ENCODE data around the gene IL17RD.

The IL17RD gene

DNA sequence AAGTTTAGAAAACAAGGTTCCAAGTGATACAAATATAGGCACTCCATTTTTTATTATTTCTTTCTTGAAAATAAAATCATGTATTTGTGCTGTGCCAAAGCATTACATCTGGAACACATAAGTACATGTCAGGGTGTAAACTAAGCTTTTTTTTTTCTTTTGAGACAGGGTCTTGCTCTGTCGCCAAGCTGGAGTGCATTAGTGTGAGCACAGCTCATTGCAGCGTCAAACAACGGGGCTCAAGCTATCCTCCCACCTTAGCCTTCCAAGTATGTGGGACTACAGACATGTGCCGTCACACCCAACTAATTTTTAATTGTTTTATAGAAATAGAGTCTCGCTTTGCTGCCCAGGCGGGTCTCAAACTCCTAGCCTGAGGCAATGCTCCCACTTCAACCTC is 95.7 kb downstream of the IL17RD start:
- no peak for DNase-seq (ENCODE audit: low spot score)
- TF ChIP-seq, protein P1, sequence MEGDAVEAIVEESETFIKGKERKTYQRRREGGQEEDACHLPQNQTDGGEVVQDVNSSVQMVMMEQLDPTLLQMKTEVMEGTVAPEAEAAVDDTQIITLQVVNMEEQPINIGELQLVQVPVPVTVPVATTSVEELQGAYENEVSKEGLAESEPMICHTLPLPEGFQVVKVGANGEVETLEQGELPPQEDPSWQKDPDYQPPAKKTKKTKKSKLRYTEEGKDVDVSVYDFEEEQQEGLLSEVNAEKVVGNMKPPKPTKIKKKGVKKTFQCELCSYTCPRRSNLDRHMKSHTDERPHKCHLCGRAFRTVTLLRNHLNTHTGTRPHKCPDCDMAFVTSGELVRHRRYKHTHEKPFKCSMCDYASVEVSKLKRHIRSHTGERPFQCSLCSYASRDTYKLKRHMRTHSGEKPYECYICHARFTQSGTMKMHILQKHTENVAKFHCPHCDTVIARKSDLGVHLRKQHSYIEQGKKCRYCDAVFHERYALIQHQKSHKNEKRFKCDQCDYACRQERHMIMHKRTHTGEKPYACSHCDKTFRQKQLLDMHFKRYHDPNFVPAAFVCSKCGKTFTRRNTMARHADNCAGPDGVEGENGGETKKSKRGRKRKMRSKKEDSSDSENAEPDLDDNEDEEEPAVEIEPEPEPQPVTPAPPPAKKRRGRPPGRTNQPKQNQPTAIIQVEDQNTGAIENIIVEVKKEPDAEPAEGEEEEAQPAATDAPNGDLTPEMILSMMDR (IDR thresholded peaks at IDR 0.05; ENCODE audit: borderline replicate concordance, control extremely low read depth, extremely low read depth, insufficient read depth, missing control alignments): no peak
- in situ Hi-C loops (cut with MboI; ENCODE audit: low sequenced_read_pairs, unreplicated experiment): no loop called here

DNA sequence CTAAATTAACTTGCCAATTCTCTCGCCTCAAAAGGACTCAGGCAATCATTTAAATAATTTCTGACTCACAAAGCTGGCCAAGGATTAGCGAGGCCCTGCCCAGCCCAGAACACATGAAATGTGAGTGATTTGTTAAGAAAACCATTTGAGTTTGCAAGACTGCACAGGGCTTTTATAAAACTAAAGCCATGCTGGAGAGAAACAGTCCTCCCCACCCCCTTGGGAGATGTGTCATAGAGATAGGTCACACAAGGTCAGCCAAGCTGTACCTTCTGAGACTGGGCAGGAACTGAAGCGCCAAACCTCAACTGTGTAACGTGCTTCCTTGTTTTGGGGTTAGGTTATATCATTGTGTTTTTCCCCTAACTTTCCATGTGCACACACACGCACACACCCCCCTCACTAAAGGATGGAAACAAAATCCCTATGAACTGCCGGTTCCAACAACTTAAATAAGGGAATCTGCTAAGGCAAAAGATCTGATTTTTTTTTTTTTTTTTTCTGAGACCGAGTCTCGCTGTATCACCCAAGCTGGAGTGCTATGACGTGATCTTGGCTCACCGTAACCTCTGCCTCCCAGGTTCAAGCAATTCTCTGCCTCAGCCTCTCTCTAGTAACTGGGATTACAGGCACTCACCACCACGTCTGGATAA is 96.6 kb downstream of the IL17RD start:
- in situ Hi-C loops (cut with MboI; ENCODE audit: low sequenced_read_pairs, unreplicated experiment): no loop called here
- TF ChIP-seq, protein P1 (IDR thresholded peaks at IDR 0.05; ENCODE audit: borderline replicate concordance, control extremely low read depth, extremely low read depth, insufficient read depth, missing control alignments): no peak
- peak; percentile 85 for DNase-seq (ENCODE audit: low spot score)

DNA sequence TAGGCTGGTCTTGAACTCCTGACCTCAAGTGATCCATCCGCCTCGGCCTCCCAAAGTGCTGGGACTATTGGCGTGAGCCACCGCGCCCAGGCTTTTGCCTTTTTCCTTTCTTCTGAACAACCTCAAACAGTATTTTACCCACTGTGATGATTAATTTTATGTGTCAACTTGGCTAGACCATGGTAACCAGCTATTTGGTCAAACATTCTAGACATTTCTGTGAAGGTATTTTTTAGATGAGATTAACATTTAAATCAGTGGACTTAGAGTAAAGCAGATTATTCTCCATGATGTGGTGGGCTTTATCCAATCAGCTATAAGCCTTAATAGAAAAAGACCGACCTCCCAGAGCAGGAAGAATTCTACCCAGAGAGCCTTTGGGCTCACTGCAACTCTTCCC is 98.7 kb downstream of the IL17RD start:
- TF ChIP-seq, protein P1 (IDR thresholded peaks at IDR 0.05; ENCODE audit: borderline replicate concordance, control extremely low read depth, extremely low read depth, insufficient read depth, missing control alignments): no peak
- in situ Hi-C loops (cut with MboI; ENCODE audit: low sequenced_read_pairs, unreplicated experiment): no loop called here
- no peak for DNase-seq (ENCODE audit: low spot score)

DNA sequence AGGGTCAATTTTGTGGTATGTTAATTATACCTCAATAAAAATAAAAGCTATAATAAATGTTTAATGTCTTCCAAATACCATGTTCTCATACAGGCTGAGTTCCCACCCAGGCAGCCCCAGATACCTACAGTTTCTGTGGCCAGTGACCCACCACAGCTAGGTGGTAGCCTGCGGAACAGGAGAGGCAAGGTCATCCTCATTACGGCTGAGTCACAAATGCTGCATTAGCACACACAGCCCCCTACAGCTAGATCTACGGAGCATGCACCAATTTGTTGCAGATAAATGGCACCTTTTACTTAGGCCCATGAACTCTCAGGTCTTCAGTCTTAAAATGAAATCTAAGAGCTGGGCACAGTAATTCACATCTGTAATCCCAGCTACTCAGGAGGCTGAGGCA is 99.6 kb downstream of the IL17RD start:
- DNase-seq (ENCODE audit: low spot score): no peak
- TF ChIP-seq, protein P1 (IDR thresholded peaks at IDR 0.05; ENCODE audit: borderline replicate concordance, control extremely low read depth, extremely low read depth, insufficient read depth, missing control alignments): no peak
- in situ Hi-C loops (cut with MboI; ENCODE audit: low sequenced_read_pairs, unreplicated experiment): no loop called here

DNA sequence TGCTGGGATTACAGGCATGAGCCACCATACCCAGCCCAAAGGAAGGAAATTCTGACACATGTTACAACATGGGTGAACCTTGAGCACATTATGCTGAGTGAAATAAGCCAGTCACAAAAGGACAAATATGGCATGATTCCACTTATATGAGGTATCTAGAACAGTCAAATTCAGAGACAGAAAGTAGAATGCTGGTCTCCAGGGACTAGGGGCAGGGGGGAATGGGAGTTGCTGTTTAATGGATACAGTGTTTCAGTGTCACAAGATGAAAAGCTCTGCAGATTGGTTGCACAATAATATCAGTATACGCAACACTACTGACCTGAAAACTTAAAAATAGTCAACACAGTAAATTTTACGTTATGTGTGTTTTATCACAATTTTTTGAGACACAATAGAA is 100.6 kb downstream of the IL17RD start:
- in situ Hi-C loops (cut with MboI; ENCODE audit: low sequenced_read_pairs, unreplicated experiment): no loop called here
- TF ChIP-seq, protein P1 (IDR thresholded peaks at IDR 0.05; ENCODE audit: borderline replicate concordance, control extremely low read depth, extremely low read depth, insufficient read depth, missing control alignments): no peak
- DNase-seq (ENCODE audit: low spot score): no peak

DNA sequence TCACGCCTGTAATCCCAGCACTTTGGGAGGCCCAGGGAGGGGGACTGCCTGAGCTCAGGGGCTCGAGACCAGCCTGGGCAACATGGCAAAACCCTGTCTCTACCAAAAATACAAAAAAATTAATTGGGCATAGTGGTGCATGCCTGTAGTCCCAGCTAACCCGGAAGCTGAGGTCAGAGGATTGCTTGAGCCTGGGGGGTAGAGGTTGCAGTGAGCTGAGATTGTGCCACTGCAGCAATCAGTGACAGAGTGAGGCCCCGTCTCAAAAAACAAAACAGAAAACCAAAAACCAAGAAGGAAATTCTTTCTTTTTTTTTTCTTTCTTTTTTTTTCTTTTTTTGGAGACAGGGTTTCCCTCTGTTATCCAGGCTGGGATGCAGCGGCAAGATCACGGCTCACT is 101.2 kb downstream of the IL17RD start:
- TF ChIP-seq, protein P1 (IDR thresholded peaks at IDR 0.05; ENCODE audit: borderline replicate concordance, control extremely low read depth, extremely low read depth, insufficient read depth, missing control alignments): no peak
- DNase-seq (ENCODE audit: low spot score): no peak
- in situ Hi-C loops (cut with MboI; ENCODE audit: low sequenced_read_pairs, unreplicated experiment): no loop called here

Data from GM13976 (cell line).